Measurements from ENCODE around the gene HNRNPL.
"Not testable (repeated sequence)": the region's sequence is repeated elsewhere in the genome, so short reads cannot be mapped to it uniquely, and the experiment has no call there.

- not testable (repeated sequence) for TF ChIP-seq POLR2A, POLR2AphosphoS5 (IDR thresholded peaks at IDR 0.05; ENCODE audit: low read depth, low read length)
Observed at GRCh38 chr19:38855751-38856150, 6.0 kb upstream of the HNRNPL start.

Measured in GM12891 (cell line).